ENCODE results near the gene FLT4. TPM values are rescaled to one million over a fixed set of nuclear protein-coding genes. Genes with fewer than 3 reads are reported as not detected.

Gene FLT4
- total RNA-seq, 1 donor from 2014 or later: 2.0 TPM

GRCh38 chr5:180636016-180636402, 13.4 kb downstream of the FLT4 start:
- Mint-ChIP-seq H3K27me3 (peaks cover 29% of the 10 kb centered on the region), H3K4me3 (ENCODE audit: low read depth) (no peak overlapping the region), H3K4me1 (ENCODE audit: low read depth) (no peaks in the 10 kb centered on the region), H3K9me3 (ENCODE audit: low read depth) (no peaks in the 10 kb centered on the region), H3K27ac (no peak overlapping the region), H3K36me3 (ENCODE audit: insufficient read depth) (no peaks in the 10 kb centered on the region)
- no peak for TF ChIP-seq CTCF (IDR thresholded peaks at IDR 0.05; ENCODE audit: unreplicated experiment)
- DNase-seq (ENCODE audit: low spot score, unreplicated experiment): no peak

- Mint-ChIP-seq H3K4me3 (ENCODE audit: low read depth) (no peak overlapping the region), H3K4me1 (ENCODE audit: low read depth) (no peaks in the 10 kb centered on the region), H3K27me3 (peaks cover 21% of the 10 kb centered on the region), H3K9me3 (ENCODE audit: low read depth) (no peaks in the 10 kb centered on the region), H3K27ac (no peak overlapping the region), H3K36me3 (ENCODE audit: insufficient read depth) (no peaks in the 10 kb centered on the region)
- no peak for DNase-seq (ENCODE audit: low spot score, unreplicated experiment)
- no peak for TF ChIP-seq CTCF (IDR thresholded peaks at IDR 0.05; ENCODE audit: unreplicated experiment)
These were observed 15.9 kb downstream of the FLT4 start for GRCh38 chr5:180633283-180634177.

GRCh38 chr5:180632768-180633167, 16.6 kb downstream of the FLT4 start:
- no peak overlapping the region for H3K27ac Mint-ChIP-seq
- TF ChIP-seq CTCF (IDR thresholded peaks at IDR 0.05; ENCODE audit: unreplicated experiment): no peak
- H3K4me1 Mint-ChIP-seq (ENCODE audit: low read depth): no peaks in the 10 kb centered on the region

GRCh38 chr5:180631549-180632383, 17.6 kb downstream of the FLT4 start:
- no peaks in the 10 kb centered on the region for H3K4me1 Mint-ChIP-seq (ENCODE audit: low read depth)
- no peak overlapping the region for H3K27ac Mint-ChIP-seq
- no peaks in the 10 kb centered on the region for H3K36me3 Mint-ChIP-seq (ENCODE audit: insufficient read depth)
- no peaks in the 10 kb centered on the region for H3K9me3 Mint-ChIP-seq (ENCODE audit: low read depth)
- DNase-seq (ENCODE audit: low spot score, unreplicated experiment): no peak
- no peak for TF ChIP-seq CTCF (IDR thresholded peaks at IDR 0.05; ENCODE audit: unreplicated experiment)
- no peak overlapping the region for H3K4me3 Mint-ChIP-seq (ENCODE audit: low read depth)
- H3K27me3 Mint-ChIP-seq: peaks cover 10% of the 10 kb centered on the region

More at GRCh38 chr5:180632768-180633167, 16.6 kb downstream of the FLT4 start:
- Mint-ChIP-seq H3K9me3 (ENCODE audit: low read depth) (no peaks in the 10 kb centered on the region), H3K27me3 (peaks cover 15% of the 10 kb centered on the region), H3K36me3 (ENCODE audit: insufficient read depth) (no peaks in the 10 kb centered on the region), H3K4me3 (ENCODE audit: low read depth) (no peak overlapping the region)
- DNase-seq (ENCODE audit: low spot score, unreplicated experiment): no peak

- Mint-ChIP-seq H3K36me3 (ENCODE audit: insufficient read depth) (no peaks in the 10 kb centered on the region), H3K9me3 (ENCODE audit: low read depth) (no peaks in the 10 kb centered on the region), H3K4me3 (ENCODE audit: low read depth) (no peak overlapping the region), H3K4me1 (ENCODE audit: low read depth) (no peaks in the 10 kb centered on the region), H3K27me3 (peaks cover 10% of the 10 kb centered on the region), H3K27ac (no peak overlapping the region)
- DNase-seq (ENCODE audit: low spot score, unreplicated experiment): no peak
- TF ChIP-seq CTCF (IDR thresholded peaks at IDR 0.05; ENCODE audit: unreplicated experiment): no peak
These were observed 19.0 kb downstream of the FLT4 start for GRCh38 chr5:180630426-180630825.

Data from progenitor cell of endocrine pancreas (in vitro differentiated cells).